Large intestine (tissue), 3 donors: Measurements from ENCODE around the gene SWT1. TPM values are rescaled to one million over a fixed set of nuclear protein-coding genes. Genes with fewer than 3 reads are reported as not detected.
"Not testable (repeated sequence)": the region's sequence is repeated elsewhere in the genome, so short reads cannot be mapped to it uniquely, and the experiment has no call there.

Experiments
- DNase-seq, 2 donors: peaks; one replicate each; pipeline versions ENCODE4 v3.0.0 to v3.0.0-alpha.2; 2013
- H3K27ac ChIP-seq: one replicate; pipeline ENCODE4 v1.5.1; 2013; ENCODE audit warnings: low read length
- H3K27me3 ChIP-seq: 2 replicates; pipeline ENCODE4 v1.6.1; 2013; ENCODE audit warnings: low read length; ENCODE audit not compliant: control insufficient read depth, insufficient read depth
- H3K36me3 ChIP-seq: 2 replicates; pipeline ENCODE4 v1.6.1; 2013; ENCODE audit warnings: low read length; ENCODE audit not compliant: control insufficient read depth, insufficient read depth
- H3K4me1 ChIP-seq: one replicate; pipeline ENCODE4 v1.6.1; 2013; ENCODE audit warnings: low read length; ENCODE audit not compliant: control insufficient read depth, insufficient read depth
- H3K4me3 ChIP-seq: one replicate; pipeline ENCODE4 v1.5.1; 2013; ENCODE audit warnings: low read length
- H3K9me3 ChIP-seq: one replicate; pipeline ENCODE4 v1.6.1; 2013; ENCODE audit warnings: mild to moderate bottlenecking, low read depth, low read length, moderate library complexity; ENCODE audit not compliant: control insufficient read depth
- WGBS: methylation state at CpG from one replicate; pipeline ENCODE4 v1.1.5; 2013; ENCODE audit warnings: low lambda C conversion rate; ENCODE audit not compliant: insufficient coverage; 5-methylcytosine and 5-hydroxymethylcytosine counted together
- polyA plus RNA-seq: library from polyadenylated mRNA; unstranded; fragments of 120-200 nt; gene quantifications from one replicate; pipeline ENCODE4 v1.2.1, GENCODE V29; 2013

The SWT1 gene
- polyA plus RNA-seq, 1 donor = 5.3 TPM

- no peak overlapping the region for H3K4me3 ChIP-seq
- H3K9me3 ChIP-seq = no peaks in the 10 kb centered on the region
- no peak for DNase-seq
- no CpG with 5 or more reads among the region's 1 CpG for WGBS
- no peaks in the 10 kb centered on the region for H3K27me3 ChIP-seq
- no peaks in the 10 kb centered on the region for H3K4me1 ChIP-seq
- peaks cover 22% of the 10 kb centered on the region for H3K36me3 ChIP-seq
- no peak overlapping the region for H3K27ac ChIP-seq
Measured at GRCh38 chr1:185166106-185166505, 9.1 kb downstream of the SWT1 start.

- peak; percentile 31 to 45 for DNase-seq
- Histone ChIP-seq H3K4me3 (no peak overlapping the region), H3K27ac (no peak overlapping the region), H3K36me3 (peaks cover 17% of the 10 kb centered on the region), H3K4me1 (no peaks in the 10 kb centered on the region), H3K9me3 (no peaks in the 10 kb centered on the region), H3K27me3 (no peaks in the 10 kb centered on the region)
- WGBS = 20% methylated on average over 1 of the region's 5 CpGs
Measured at GRCh38 chr1:185170291-185170848, 13.4 kb downstream of the SWT1 start.

GRCh38 chr1:185193756-185194155 is 36.8 kb downstream of the SWT1 start:
- no peaks in the 10 kb centered on the region for H3K4me1 ChIP-seq
- WGBS = 100% methylated on average over 1 of the region's 1 CpG
- H3K4me3 ChIP-seq = no peak overlapping the region
- peaks cover 2% of the 10 kb centered on the region for H3K36me3 ChIP-seq
- no peaks in the 10 kb centered on the region for H3K27me3 ChIP-seq
- DNase-seq = no peak
- no peaks in the 10 kb centered on the region for H3K9me3 ChIP-seq
- no peak overlapping the region for H3K27ac ChIP-seq

- not testable (repeated sequence) for H3K27ac ChIP-seq, H3K27me3 ChIP-seq, H3K36me3 ChIP-seq, H3K4me3 ChIP-seq, DNase-seq, H3K4me1 ChIP-seq, H3K9me3 ChIP-seq
- WGBS = no CpG with 5 or more reads among the region's 4 CpGs
Measured at GRCh38 chr1:185198712-185199111, 41.7 kb downstream of the SWT1 start.

- Histone ChIP-seq H3K4me3 (no peak overlapping the region), H3K4me1 (no peaks in the 10 kb centered on the region), H3K9me3 (no peaks in the 10 kb centered on the region), H3K36me3 (peaks cover 2% of the 10 kb centered on the region), H3K27me3 (no peaks in the 10 kb centered on the region), H3K27ac (no peak overlapping the region)
- no CpG with 5 or more reads among the region's 8 CpGs for WGBS
- DNase-seq = no peak
Measured at GRCh38 chr1:185200889-185201288, 43.9 kb downstream of the SWT1 start.

GRCh38 chr1:185207170-185207569 is 50.2 kb downstream of the SWT1 start:
- no peaks in the 10 kb centered on the region for H3K9me3 ChIP-seq
- no peaks in the 10 kb centered on the region for H3K36me3 ChIP-seq
- no peak for DNase-seq
- H3K27ac ChIP-seq = no peak overlapping the region
- no peaks in the 10 kb centered on the region for H3K27me3 ChIP-seq
- H3K4me3 ChIP-seq = no peak overlapping the region
- no peaks in the 10 kb centered on the region for H3K4me1 ChIP-seq

- Histone ChIP-seq H3K4me1 (no peaks in the 10 kb centered on the region), H3K27me3 (no peaks in the 10 kb centered on the region), H3K36me3 (no peaks in the 10 kb centered on the region), H3K4me3 (no peak overlapping the region), H3K27ac (no peak overlapping the region), H3K9me3 (no peaks in the 10 kb centered on the region)
- no peak for DNase-seq
- no CpG with 5 or more reads among the region's 3 CpGs for WGBS
Measured at GRCh38 chr1:185207980-185208602, 51.1 kb downstream of the SWT1 start.

GRCh38 chr1:185208626-185209180 is 51.7 kb downstream of the SWT1 start:
- Histone ChIP-seq H3K4me3 (no peak overlapping the region), H3K9me3 (no peaks in the 10 kb centered on the region), H3K4me1 (no peaks in the 10 kb centered on the region), H3K27ac (no peak overlapping the region), H3K27me3 (no peaks in the 10 kb centered on the region), H3K36me3 (no peaks in the 10 kb centered on the region)
- WGBS = 86% methylated on average over 1 of the region's 5 CpGs
- no peak for DNase-seq

- H3K27ac ChIP-seq, H3K9me3 ChIP-seq, H3K27me3 ChIP-seq, DNase-seq, H3K36me3 ChIP-seq, H3K4me3 ChIP-seq, H3K4me1 ChIP-seq: not testable (repeated sequence)
- no CpG with 5 or more reads among the region's 1 CpG for WGBS
Measured at GRCh38 chr1:185209357-185209756, 52.4 kb downstream of the SWT1 start.

- no peaks in the 10 kb centered on the region for H3K36me3 ChIP-seq
- no peak overlapping the region for H3K27ac ChIP-seq
- 83% methylated on average over 1 of the region's 1 CpG for WGBS
- H3K9me3 ChIP-seq = no peaks in the 10 kb centered on the region
- H3K27me3 ChIP-seq = no peaks in the 10 kb centered on the region
- no peaks in the 10 kb centered on the region for H3K4me1 ChIP-seq
- H3K4me3 ChIP-seq = no peak overlapping the region
- DNase-seq = no peak
Measured at GRCh38 chr1:185213091-185213490, 56.1 kb downstream of the SWT1 start.

GRCh38 chr1:185215911-185216310 is 58.9 kb downstream of the SWT1 start:
- no peaks in the 10 kb centered on the region for H3K4me1 ChIP-seq
- no peaks in the 10 kb centered on the region for H3K36me3 ChIP-seq
- no peak for DNase-seq
- no peaks in the 10 kb centered on the region for H3K27me3 ChIP-seq
- no peak overlapping the region for H3K27ac ChIP-seq
- WGBS = no CpG with 5 or more reads among the region's 1 CpG
- no peaks in the 10 kb centered on the region for H3K9me3 ChIP-seq
- no peak overlapping the region for H3K4me3 ChIP-seq
